ENCODE data around the gene ISM2. TPM values are rescaled to one million over a fixed set of nuclear protein-coding genes. Genes with fewer than 3 reads are reported as not detected.
A peak's percentile ranks its signal among the peaks of the same experiment; 100 is the strongest.
"Not testable (repeated sequence)": the region's sequence is repeated elsewhere in the genome, so short reads cannot be mapped to it uniquely, and the experiment has no call there.

The ISM2 gene
- not detected for total RNA-seq

- DNase-seq (peak; percentile 64), ATAC-seq (peak; percentile 90)
- H3K36me3 Mint-ChIP-seq: peaks cover 3% of the 10 kb centered on the region
- H3K4me1 Mint-ChIP-seq: peaks cover 6% of the 10 kb centered on the region
- CTCF ChIA-PET: interaction anchor here (0.8 kb wide), 1 partner anchor 182 kb away, joined by 3 read pairs; no protein-coding TSS in a partner anchor
- peaks cover 5% of the 10 kb centered on the region for H3K9me3 Mint-ChIP-seq (ENCODE audit: low read depth)
- no peak within 1 kb of the TSS for H3K27ac Mint-ChIP-seq
- H3K4me3 Mint-ChIP-seq: peak within 1 kb of the TSS; percentile 43
- H3K27me3 Mint-ChIP-seq: peaks cover 39% of the 10 kb centered on the region
These were observed at the start of gene ISM2 for GRCh38 chr14:77498120-77498979. TSS of gene ISM2 (minus strand) at chr14:77498816. CDS start at chr14:77498793, 23 bp downstream.

- H3K4me1 Mint-ChIP-seq: peaks cover 1% of the 10 kb centered on the region
- H3K36me3 Mint-ChIP-seq: peaks cover 14% of the 10 kb centered on the region
- ATAC-seq: no peak
- DNase-seq: no peak
- no peaks in the 10 kb centered on the region for H3K27me3 Mint-ChIP-seq
- CTCF ChIA-PET: interaction anchor here (0.7 to 1.2 kb wide), 5 partner anchors 16 to 405 kb away, joined by 3 to 6 read pairs (median 3); no protein-coding TSS in a partner anchor
- no peak overlapping the region for H3K27ac Mint-ChIP-seq
- H3K9me3 Mint-ChIP-seq (ENCODE audit: low read depth): no peaks in the 10 kb centered on the region
- no peak overlapping the region for H3K4me3 Mint-ChIP-seq
These were observed 49.0 kb upstream of the ISM2 start for GRCh38 chr14:77547512-77548180.

- not testable (repeated sequence) for ATAC-seq; H3K27ac Mint-ChIP-seq; H3K9me3 Mint-ChIP-seq (ENCODE audit: low read depth); H3K27me3 Mint-ChIP-seq; DNase-seq; H3K4me3 Mint-ChIP-seq; H3K4me1 Mint-ChIP-seq
- CTCF ChIA-PET: interaction anchor here (1.1 kb wide), 1 partner anchor 17 kb away, joined by 3 read pairs; no protein-coding TSS in a partner anchor
- peaks cover 12% of the 10 kb centered on the region for H3K36me3 Mint-ChIP-seq
These were observed 46.6 kb upstream of the ISM2 start for GRCh38 chr14:77545171-77545570.

- H3K4me3 Mint-ChIP-seq: no peak overlapping the region
- peaks cover 5% of the 10 kb centered on the region for H3K4me1 Mint-ChIP-seq
- CTCF ChIA-PET: interaction anchor here (1.3 kb wide), 1 partner anchor 27 kb away, joined by 3 read pairs; no protein-coding TSS in a partner anchor
- DNase-seq: no peak
- no peaks in the 10 kb centered on the region for H3K27me3 Mint-ChIP-seq
- no peak for ATAC-seq
- H3K27ac Mint-ChIP-seq: no peak overlapping the region
- no peaks in the 10 kb centered on the region for H3K9me3 Mint-ChIP-seq (ENCODE audit: low read depth)
- peaks cover 9% of the 10 kb centered on the region for H3K36me3 Mint-ChIP-seq
These were observed 46.0 kb upstream of the ISM2 start for GRCh38 chr14:77544571-77544970.

GRCh38 chr14:77543637-77544334 lies 45.2 kb upstream of the ISM2 start:
- ATAC-seq: no peak
- Mint-ChIP-seq H3K27ac (no peak overlapping the region), H3K9me3 (ENCODE audit: low read depth) (no peaks in the 10 kb centered on the region), H3K36me3 (peaks cover 9% of the 10 kb centered on the region), H3K27me3 (no peaks in the 10 kb centered on the region), H3K4me3 (no peak overlapping the region), H3K4me1 (peaks cover 5% of the 10 kb centered on the region)
- DNase-seq: no peak
- CTCF ChIA-PET: interaction anchor here (1.3 kb wide), 1 partner anchor 26 kb away, joined by 3 read pairs; no protein-coding TSS in a partner anchor

- CTCF ChIA-PET: interaction anchor here (1.2 to 1.3 kb wide), 2 partner anchors 26 to 84 kb away, joined by 3 read pairs; no protein-coding TSS in a partner anchor
- H3K27ac Mint-ChIP-seq: no peak overlapping the region
- H3K9me3 Mint-ChIP-seq (ENCODE audit: low read depth): no peaks in the 10 kb centered on the region
- no peak for DNase-seq
- H3K4me1 Mint-ChIP-seq: peaks cover 5% of the 10 kb centered on the region
- H3K4me3 Mint-ChIP-seq: no peak overlapping the region
- peaks cover 9% of the 10 kb centered on the region for H3K36me3 Mint-ChIP-seq
- no peak for ATAC-seq
- no peaks in the 10 kb centered on the region for H3K27me3 Mint-ChIP-seq
These were observed 44.6 kb upstream of the ISM2 start for GRCh38 chr14:77543240-77543551.

GRCh38 chr14:77542421-77543239 lies 44.0 kb upstream of the ISM2 start:
- Mint-ChIP-seq H3K4me1 (peaks cover 5% of the 10 kb centered on the region), H3K27me3 (no peaks in the 10 kb centered on the region), H3K27ac (no peak overlapping the region), H3K36me3 (peaks cover 9% of the 10 kb centered on the region), H3K9me3 (ENCODE audit: low read depth) (no peaks in the 10 kb centered on the region), H3K4me3 (no peak overlapping the region)
- DNase-seq (no peak), ATAC-seq (no peak)
- CTCF ChIA-PET: interaction anchor here (1.2 kb wide), 1 partner anchor 83 kb away, joined by 3 read pairs; no protein-coding TSS in a partner anchor

- H3K9me3 Mint-ChIP-seq (ENCODE audit: low read depth): no peaks in the 10 kb centered on the region
- no peaks in the 10 kb centered on the region for H3K27me3 Mint-ChIP-seq
- H3K27ac Mint-ChIP-seq: no peak overlapping the region
- DNase-seq (no peak), ATAC-seq (no peak)
- H3K4me3 Mint-ChIP-seq: no peak overlapping the region
- peaks cover 5% of the 10 kb centered on the region for H3K4me1 Mint-ChIP-seq
- peaks cover 9% of the 10 kb centered on the region for H3K36me3 Mint-ChIP-seq
- CTCF ChIA-PET: interaction anchor here (1.2 kb wide), 1 partner anchor 82 kb away, joined by 3 read pairs; no protein-coding TSS in a partner anchor
These were observed 43.3 kb upstream of the ISM2 start for GRCh38 chr14:77541905-77542304.

- H3K4me1 Mint-ChIP-seq; H3K4me3 Mint-ChIP-seq; H3K27me3 Mint-ChIP-seq; CTCF ChIA-PET; H3K27ac Mint-ChIP-seq; H3K9me3 Mint-ChIP-seq (ENCODE audit: low read depth); ATAC-seq; DNase-seq: not testable (repeated sequence)
- peaks cover 14% of the 10 kb centered on the region for H3K36me3 Mint-ChIP-seq
These were observed 38.3 kb upstream of the ISM2 start for GRCh38 chr14:77536951-77537350.

GRCh38 chr14:77531071-77531470 lies 32.5 kb upstream of the ISM2 start:
- no peaks in the 10 kb centered on the region for H3K27me3 Mint-ChIP-seq
- no peaks in the 10 kb centered on the region for H3K9me3 Mint-ChIP-seq (ENCODE audit: low read depth)
- no peak overlapping the region for H3K4me3 Mint-ChIP-seq
- DNase-seq (no peak), ATAC-seq (no peak)
- CTCF ChIA-PET: no interaction called here
- H3K27ac Mint-ChIP-seq: no peak overlapping the region
- H3K36me3 Mint-ChIP-seq: peaks cover 16% of the 10 kb centered on the region
- peaks cover 11% of the 10 kb centered on the region for H3K4me1 Mint-ChIP-seq

GRCh38 chr14:77529963-77530362 lies 31.3 kb upstream of the ISM2 start:
- peaks cover 12% of the 10 kb centered on the region for H3K36me3 Mint-ChIP-seq
- H3K4me3 Mint-ChIP-seq: no peak overlapping the region
- no peak for DNase-seq
- H3K9me3 Mint-ChIP-seq (ENCODE audit: low read depth): no peaks in the 10 kb centered on the region
- no peak for ATAC-seq
- CTCF ChIA-PET: no interaction called here
- H3K4me1 Mint-ChIP-seq: peaks cover 11% of the 10 kb centered on the region
- no peak overlapping the region for H3K27ac Mint-ChIP-seq
- H3K27me3 Mint-ChIP-seq: no peaks in the 10 kb centered on the region

GRCh38 chr14:77529213-77529612 lies 30.6 kb upstream of the ISM2 start:
- peaks cover 11% of the 10 kb centered on the region for H3K4me1 Mint-ChIP-seq
- DNase-seq: no peak
- H3K36me3 Mint-ChIP-seq: peaks cover 13% of the 10 kb centered on the region
- H3K27me3 Mint-ChIP-seq: no peaks in the 10 kb centered on the region
- no peaks in the 10 kb centered on the region for H3K9me3 Mint-ChIP-seq (ENCODE audit: low read depth)
- no peak for ATAC-seq
- H3K27ac Mint-ChIP-seq: no peak overlapping the region
- CTCF ChIA-PET: no interaction called here
- H3K4me3 Mint-ChIP-seq: no peak overlapping the region

Data from activated CD8-positive, alpha-beta memory T cell treated with anti-CD3 and anti-CD28 coated beads, Interleukin-2, amount 10 ng/mL, durations not matched to agents 7 days and 5 days (primary cell).